ENCODE measurements around the gene PCNX3. TPM values are rescaled to one million over a fixed set of nuclear protein-coding genes. Genes with fewer than 3 reads are reported as not detected.

Gene PCNX3
- total and polyA plus RNA-seq, 2 of the 13 experiments (the other 11 are each of a cell fraction or from before 2014, with no cell fraction given): 16.2 to 23.0 TPM

DNA sequence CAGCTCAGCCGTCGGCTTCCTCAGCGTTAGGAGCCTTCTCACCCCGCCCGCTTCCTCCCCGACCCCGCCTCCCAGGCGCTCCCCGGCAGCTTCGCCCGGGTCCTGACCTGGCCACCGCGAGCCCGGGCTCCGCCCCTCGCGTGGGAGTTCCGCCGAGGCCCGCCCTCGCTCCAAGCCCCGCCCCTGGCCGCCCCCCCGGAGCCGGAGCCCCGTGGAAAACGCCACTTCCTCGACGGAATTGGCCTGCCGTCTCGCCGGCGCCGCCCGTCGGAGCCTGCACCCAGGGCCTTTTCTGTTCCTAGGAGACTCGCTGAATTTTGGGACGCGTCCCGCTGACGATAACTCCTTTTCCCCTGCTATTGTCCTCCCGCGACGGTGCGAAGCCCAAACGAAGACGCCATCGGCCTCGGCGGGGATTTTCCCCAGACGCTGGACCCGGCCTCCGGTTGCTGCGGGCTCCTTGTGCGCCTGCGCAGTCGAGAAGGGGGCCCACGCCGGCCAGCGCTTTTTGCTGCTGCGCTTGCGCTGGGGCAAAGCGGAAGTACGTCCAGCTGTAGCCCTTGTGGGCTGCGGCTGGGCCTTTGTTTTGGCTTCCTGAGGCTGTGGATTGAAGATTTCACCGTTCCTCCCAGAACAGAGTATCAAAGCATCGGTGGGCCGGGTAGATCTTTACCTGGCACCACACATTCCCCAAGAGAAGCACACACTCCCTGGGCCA, 37.1 kb downstream of the PCNX3 start (continued):
- 0 out of 2 replicates have a peak, but pooled peaks have one; percentile 41 for TF ChIP-seq ZNF761 (CRISPR knock-in tag; conservative IDR thresholded peaks at IDR 0.05)
- no peak for TF ChIP-seq ISL2 (CRISPR knock-in tag; IDR thresholded peaks at IDR 0.05)
- no peak for TF ChIP-seq ZNF24 (IDR thresholded peaks at IDR 0.05)
- peak; percentile 64; the same call in 1 of the 2 replicates for TF ChIP-seq DR1 (CRISPR knock-in tag; IDR thresholded peaks at IDR 0.05)
- TF ChIP-seq, protein P1, sequence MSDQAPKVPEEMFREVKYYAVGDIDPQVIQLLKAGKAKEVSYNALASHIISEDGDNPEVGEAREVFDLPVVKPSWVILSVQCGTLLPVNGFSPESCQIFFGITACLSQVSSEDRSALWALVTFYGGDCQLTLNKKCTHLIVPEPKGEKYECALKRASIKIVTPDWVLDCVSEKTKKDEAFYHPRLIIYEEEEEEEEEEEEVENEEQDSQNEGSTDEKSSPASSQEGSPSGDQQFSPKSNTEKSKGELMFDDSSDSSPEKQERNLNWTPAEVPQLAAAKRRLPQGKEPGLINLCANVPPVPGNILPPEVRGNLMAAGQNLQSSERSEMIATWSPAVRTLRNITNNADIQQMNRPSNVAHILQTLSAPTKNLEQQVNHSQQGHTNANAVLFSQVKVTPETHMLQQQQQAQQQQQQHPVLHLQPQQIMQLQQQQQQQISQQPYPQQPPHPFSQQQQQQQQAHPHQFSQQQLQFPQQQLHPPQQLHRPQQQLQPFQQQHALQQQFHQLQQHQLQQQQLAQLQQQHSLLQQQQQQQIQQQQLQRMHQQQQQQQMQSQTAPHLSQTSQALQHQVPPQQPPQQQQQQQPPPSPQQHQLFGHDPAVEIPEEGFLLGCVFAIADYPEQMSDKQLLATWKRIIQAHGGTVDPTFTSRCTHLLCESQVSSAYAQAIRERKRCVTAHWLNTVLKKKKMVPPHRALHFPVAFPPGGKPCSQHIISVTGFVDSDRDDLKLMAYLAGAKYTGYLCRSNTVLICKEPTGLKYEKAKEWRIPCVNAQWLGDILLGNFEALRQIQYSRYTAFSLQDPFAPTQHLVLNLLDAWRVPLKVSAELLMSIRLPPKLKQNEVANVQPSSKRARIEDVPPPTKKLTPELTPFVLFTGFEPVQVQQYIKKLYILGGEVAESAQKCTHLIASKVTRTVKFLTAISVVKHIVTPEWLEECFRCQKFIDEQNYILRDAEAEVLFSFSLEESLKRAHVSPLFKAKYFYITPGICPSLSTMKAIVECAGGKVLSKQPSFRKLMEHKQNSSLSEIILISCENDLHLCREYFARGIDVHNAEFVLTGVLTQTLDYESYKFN (CRISPR knock-in tag; conservative IDR thresholded peaks at IDR 0.05): peak; percentile 59; the same call in 1 of the 2 replicates
- TF ChIP-seq HDAC1 (CRISPR knock-in tag; IDR thresholded peaks at IDR 0.05): peak; percentile 86
- TF ChIP-seq, protein P2, sequence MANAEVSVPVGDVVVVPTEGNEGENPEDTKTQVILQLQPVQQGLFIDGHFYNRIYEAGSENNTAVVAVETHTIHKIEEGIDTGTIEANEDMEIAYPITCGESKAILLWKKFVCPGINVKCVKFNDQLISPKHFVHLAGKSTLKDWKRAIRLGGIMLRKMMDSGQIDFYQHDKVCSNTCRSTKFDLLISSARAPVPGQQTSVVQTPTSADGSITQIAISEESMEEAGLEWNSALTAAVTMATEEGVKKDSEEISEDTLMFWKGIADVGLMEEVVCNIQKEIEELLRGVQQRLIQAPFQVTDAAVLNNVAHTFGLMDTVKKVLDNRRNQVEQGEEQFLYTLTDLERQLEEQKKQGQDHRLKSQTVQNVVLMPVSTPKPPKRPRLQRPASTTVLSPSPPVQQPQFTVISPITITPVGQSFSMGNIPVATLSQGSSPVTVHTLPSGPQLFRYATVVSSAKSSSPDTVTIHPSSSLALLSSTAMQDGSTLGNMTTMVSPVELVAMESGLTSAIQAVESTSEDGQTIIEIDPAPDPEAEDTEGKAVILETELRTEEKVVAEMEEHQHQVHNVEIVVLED (CRISPR knock-in tag; IDR thresholded peaks at IDR 0.05; ENCODE audit: borderline replicate concordance): peak; percentile 68; the same call in 1 of the 2 replicates
- TF ChIP-seq, protein P3, sequence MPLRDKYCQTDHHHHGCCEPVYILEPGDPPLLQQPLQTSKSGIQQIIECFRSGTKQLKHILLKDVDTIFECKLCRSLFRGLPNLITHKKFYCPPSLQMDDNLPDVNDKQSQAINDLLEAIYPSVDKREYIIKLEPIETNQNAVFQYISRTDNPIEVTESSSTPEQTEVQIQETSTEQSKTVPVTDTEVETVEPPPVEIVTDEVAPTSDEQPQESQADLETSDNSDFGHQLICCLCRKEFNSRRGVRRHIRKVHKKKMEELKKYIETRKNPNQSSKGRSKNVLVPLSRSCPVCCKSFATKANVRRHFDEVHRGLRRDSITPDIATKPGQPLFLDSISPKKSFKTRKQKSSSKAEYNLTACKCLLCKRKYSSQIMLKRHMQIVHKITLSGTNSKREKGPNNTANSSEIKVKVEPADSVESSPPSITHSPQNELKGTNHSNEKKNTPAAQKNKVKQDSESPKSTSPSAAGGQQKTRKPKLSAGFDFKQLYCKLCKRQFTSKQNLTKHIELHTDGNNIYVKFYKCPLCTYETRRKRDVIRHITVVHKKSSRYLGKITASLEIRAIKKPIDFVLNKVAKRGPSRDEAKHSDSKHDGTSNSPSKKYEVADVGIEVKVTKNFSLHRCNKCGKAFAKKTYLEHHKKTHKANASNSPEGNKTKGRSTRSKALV (CRISPR knock-in tag; IDR thresholded peaks at IDR 0.05): no peak
- TF ChIP-seq SETDB1 (CRISPR knock-in tag; IDR thresholded peaks at IDR 0.05; ENCODE audit: borderline replicate concordance): no peak
- TF ChIP-seq TRIM24 (CRISPR knock-in tag; IDR thresholded peaks at IDR 0.05): no peak
- TF ChIP-seq, protein P4, sequence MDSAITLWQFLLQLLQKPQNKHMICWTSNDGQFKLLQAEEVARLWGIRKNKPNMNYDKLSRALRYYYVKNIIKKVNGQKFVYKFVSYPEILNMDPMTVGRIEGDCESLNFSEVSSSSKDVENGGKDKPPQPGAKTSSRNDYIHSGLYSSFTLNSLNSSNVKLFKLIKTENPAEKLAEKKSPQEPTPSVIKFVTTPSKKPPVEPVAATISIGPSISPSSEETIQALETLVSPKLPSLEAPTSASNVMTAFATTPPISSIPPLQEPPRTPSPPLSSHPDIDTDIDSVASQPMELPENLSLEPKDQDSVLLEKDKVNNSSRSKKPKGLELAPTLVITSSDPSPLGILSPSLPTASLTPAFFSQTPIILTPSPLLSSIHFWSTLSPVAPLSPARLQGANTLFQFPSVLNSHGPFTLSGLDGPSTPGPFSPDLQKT (CRISPR knock-in tag; IDR thresholded peaks at IDR 0.05; ENCODE audit: borderline replicate concordance): 0 out of 2 replicates have a peak, but pooled peaks have one; percentile 48
- TF ChIP-seq ZNF644 (CRISPR knock-in tag; IDR thresholded peaks at IDR 0.05; ENCODE audit: low read depth): no peak
- peak; percentile 84; the same call in 1 of the 2 replicates for TF ChIP-seq ZNF510 (CRISPR knock-in tag; IDR thresholded peaks at IDR 0.05; ENCODE audit: low read depth)
- TF ChIP-seq, protein P5, sequence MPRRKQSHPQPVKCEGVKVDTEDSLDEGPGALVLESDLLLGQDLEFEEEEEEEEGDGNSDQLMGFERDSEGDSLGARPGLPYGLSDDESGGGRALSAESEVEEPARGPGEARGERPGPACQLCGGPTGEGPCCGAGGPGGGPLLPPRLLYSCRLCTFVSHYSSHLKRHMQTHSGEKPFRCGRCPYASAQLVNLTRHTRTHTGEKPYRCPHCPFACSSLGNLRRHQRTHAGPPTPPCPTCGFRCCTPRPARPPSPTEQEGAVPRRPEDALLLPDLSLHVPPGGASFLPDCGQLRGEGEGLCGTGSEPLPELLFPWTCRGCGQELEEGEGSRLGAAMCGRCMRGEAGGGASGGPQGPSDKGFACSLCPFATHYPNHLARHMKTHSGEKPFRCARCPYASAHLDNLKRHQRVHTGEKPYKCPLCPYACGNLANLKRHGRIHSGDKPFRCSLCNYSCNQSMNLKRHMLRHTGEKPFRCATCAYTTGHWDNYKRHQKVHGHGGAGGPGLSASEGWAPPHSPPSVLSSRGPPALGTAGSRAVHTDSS (CRISPR knock-in tag; conservative IDR thresholded peaks at IDR 0.05): 0 out of 2 replicates have a peak, but pooled peaks have one; percentile 76
- TF ChIP-seq ZZZ3 (CRISPR knock-in tag; IDR thresholded peaks at IDR 0.05; ENCODE audit: borderline replicate concordance): no peak
- peak; percentile 74 for TF ChIP-seq ZC3H13 (CRISPR knock-in tag; IDR thresholded peaks at IDR 0.05)
- TF ChIP-seq ZFX (CRISPR knock-in tag; IDR thresholded peaks at IDR 0.05; ENCODE audit: low read depth): peak; percentile 93
